NK-92 treated with Interleukin-12 subunit alpha and Interleukin-12 subunit beta, amount 100 ng/mL, for 24 hours (cell line): ENCODE measurements around the gene CAP1.
"Not testable (repeated sequence)": the region's sequence is repeated elsewhere in the genome, so short reads cannot be mapped to it uniquely, and the experiment has no call there.

Experiments
- DNase-seq: peaks from one replicate; lab custom pipeline; 2025; lab: John Stamatoyannopoulos, UW

Gene CAP1

GRCh38 chr1:40040511-40041465 lies at the start of gene CAP1:
Gene CAP1 (plus strand): TSS chr1:40040729. CDS start chr1:40059347, 18,618 bp downstream.
- peak; percentile 99 for DNase-seq

GRCh38 chr1:39992234-39992633 lies 48.3 kb upstream of the CAP1 start:
- DNase-seq, result no peak

- no peak for DNase-seq
Measured at GRCh38 chr1:39992888-39993287, 47.6 kb upstream of the CAP1 start.

- DNase-seq, result peak; percentile 34
Measured at GRCh38 chr1:39995973-39996393, 44.5 kb upstream of the CAP1 start.

- no peak for DNase-seq
Measured at GRCh38 chr1:39996396-39997004, 44.0 kb upstream of the CAP1 start.

- DNase-seq, result no peak
Measured at GRCh38 chr1:40001456-40001855, 39.1 kb upstream of the CAP1 start.

- DNase-seq, result no peak
Measured at GRCh38 chr1:40003156-40004093, 37.1 kb upstream of the CAP1 start.

GRCh38 chr1:40004857-40005256 lies 35.7 kb upstream of the CAP1 start:
- no peak for DNase-seq

GRCh38 chr1:40007481-40008034 lies 33.0 kb upstream of the CAP1 start:
- DNase-seq, result not testable (repeated sequence)

GRCh38 chr1:40011198-40011597 lies 29.3 kb upstream of the CAP1 start:
- DNase-seq, result no peak

GRCh38 chr1:40014253-40014706 lies 26.2 kb upstream of the CAP1 start:
- DNase-seq, result no peak

GRCh38 chr1:40014812-40015594 lies 25.5 kb upstream of the CAP1 start:
- no peak for DNase-seq

- DNase-seq, result no peak
Measured at GRCh38 chr1:40017951-40018575, 22.5 kb upstream of the CAP1 start.

GRCh38 chr1:40020447-40021085 lies 20.0 kb upstream of the CAP1 start:
- DNase-seq, result no peak

GRCh38 chr1:40023379-40023944 lies 17.1 kb upstream of the CAP1 start:
- no peak for DNase-seq

GRCh38 chr1:40024671-40025070 lies 15.9 kb upstream of the CAP1 start:
- no peak for DNase-seq

- no peak for DNase-seq
Measured at GRCh38 chr1:40027647-40028046, 12.9 kb upstream of the CAP1 start.

GRCh38 chr1:40029608-40030007 lies 10.9 kb upstream of the CAP1 start:
- DNase-seq, result no peak

- DNase-seq, result no peak
Measured at GRCh38 chr1:40030528-40031135, 9.9 kb upstream of the CAP1 start.
